Pulmonary artery endothelial cell (primary cell): ENCODE results near the gene SORBS1. TPM values are rescaled to one million over a fixed set of nuclear protein-coding genes. Genes with fewer than 3 reads are reported as not detected.
A peak's percentile ranks its signal among the peaks of the same experiment; 100 is the strongest.

Source experiments
- DNase-seq: peaks from one replicate; pipeline ENCODE4 v3.0.0-alpha.2; 2011; ENCODE audit warnings: low read depth, low spot score
- total RNA-seq: library from RNA; depleted of rRNA; stranded (reverse); fragments of >200 nt; gene quantifications from 2 replicates; pipeline ENCODE4 v1.2.3, GENCODE V29; 2014

The SORBS1 gene
- total RNA-seq, 1 donor from 2014 or later, result 0.26 TPM

DNA sequence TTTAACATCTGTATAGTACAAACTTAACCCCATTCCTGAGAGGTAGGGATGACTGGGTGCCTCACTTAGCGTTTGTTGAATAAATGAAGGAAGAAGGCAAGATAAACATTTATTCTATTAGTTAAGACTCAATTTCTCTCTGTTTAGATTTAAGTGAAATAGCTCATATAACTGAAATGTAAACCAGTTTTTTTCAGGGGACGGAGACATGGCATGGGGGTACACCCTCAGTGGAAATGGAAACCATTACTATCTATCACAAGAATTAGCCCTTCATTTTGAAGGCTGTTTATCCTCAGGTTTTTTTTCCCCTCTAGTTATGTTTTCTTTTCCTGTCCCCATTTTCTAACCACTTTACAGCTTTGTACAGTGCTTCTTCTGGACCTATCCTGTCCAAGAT lies 234.8 kb downstream of the SORBS1 start:
- no peak for DNase-seq

GRCh38 chr10:95325863-95326262 lies 235.3 kb downstream of the SORBS1 start:
- DNase-seq, result no peak

DNA sequence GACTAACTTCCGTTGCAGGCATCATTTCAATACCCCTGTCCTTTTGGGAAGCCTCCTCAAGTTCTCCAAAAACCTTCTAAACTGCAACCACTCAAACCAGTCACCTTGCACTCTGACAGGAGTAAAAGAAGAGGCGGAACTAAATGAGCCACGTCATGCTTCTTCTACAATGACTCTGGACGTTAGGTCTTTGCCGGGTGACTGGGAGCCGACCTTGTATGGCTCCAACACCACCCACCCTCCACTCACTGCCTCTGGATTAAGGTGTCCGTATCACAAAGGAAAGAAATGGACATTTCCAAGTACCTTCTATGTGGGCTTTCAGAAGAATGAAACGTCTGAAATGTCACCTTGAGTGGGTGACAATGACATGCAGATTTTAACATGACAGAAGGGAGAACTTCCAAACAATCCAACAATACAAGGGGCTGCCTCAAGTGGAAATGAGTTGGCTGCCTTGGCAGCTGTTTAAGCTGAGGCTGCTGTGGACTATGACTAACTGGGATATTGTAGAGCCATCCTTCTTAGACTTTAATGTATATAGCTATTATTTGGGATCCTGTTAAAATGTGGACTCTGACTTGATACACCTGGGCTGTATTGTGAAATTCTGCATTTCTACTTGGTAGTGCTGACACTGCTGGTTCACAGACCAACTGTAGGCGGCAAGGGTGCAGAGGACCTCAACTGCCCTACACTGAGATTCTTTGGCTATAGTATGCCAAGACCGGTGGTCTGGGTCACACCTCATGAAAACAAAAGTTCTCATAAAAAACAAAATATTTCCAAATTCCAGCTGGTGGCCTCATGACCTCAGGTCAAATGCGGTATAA lies 236.5 kb downstream of the SORBS1 start:
- DNase-seq, result no peak

GRCh38 chr10:95321554-95322301 lies 239.4 kb downstream of the SORBS1 start:
- no peak for DNase-seq

GRCh38 chr10:95319239-95319638 lies 241.9 kb downstream of the SORBS1 start:
- DNase-seq, result no peak

DNA sequence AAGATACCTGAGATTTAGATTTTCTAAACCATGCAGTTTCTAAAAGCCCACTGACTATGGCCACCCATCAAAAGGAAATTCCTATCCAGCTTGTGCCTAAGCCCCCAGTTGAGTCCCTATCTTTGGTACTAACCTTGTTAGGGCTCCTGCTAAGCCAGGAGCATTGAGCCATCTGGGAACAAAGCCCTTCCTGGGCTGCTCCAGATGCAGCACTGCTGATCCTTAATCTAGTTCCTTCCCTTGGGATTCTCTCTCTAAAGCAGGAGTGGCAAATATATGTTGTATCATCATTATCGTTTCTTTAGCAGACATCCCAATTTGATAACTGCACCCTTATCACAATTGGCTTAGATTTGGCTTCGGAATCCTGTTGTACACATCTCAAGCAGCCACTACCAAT lies 245.7 kb downstream of the SORBS1 start:
- no peak for DNase-seq

DNA sequence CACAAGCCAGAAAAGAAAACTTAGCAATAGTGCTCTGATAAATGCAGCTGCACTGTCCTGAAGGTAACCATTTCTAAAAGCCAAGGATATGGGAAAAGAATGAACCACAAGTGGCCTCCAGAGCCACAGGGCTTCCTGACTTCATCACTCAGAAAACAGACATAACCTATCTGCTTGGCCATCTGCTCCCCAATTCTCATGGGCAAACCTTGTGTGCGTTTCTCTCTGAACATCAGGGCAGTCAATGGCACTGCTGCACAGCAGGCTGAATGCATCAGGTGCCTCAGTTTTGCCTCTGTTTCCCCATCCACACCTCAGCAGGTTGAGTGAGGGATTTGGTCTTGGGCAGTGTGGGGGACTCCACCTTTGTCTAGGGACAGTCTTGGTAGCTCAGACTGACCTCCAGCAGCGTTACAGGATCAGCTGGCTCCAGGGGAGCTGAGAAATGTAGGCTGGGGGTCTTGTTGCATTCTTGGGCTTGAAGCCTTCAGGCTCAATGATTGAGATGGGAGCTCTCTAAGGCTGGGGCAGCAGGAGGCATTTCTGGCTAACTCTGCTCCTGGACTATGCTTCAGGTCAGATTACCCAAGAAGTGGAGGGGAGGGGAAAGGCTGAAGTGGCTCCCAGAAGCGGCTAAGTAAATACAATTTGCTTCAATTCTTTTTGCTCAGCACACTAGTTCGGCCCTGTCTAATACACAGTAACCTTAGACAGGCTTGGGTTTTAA lies 246.8 kb downstream of the SORBS1 start:
- no peak for DNase-seq

DNA sequence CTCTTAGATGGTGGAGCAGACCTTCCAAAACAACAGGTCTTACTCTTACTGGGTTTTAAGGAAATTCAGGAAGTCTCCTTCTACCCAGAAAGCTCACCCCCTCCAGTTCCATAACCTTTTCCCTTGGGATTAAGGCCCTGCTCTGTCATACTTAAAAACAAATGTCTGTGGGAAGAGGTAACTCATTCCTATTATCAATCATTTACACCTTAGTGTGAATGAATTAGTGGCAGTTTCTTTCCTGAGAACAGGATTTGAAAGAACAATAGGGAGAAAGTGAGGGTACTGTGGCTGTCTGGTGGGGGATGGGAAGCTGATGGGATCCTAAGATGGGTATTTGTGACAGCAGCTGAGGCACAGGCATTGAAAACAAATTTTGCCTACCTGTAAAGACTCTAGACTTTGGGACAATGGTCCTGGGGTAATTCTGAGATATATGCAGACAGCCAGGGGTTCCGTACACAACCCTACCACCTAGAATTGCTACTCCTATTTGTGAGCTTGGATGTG lies 248.1 kb downstream of the SORBS1 start:
- DNase-seq, result no peak

- no peak for DNase-seq
Observed at GRCh38 chr10:95312257-95312656, 248.9 kb downstream of the SORBS1 start.

GRCh38 chr10:95309958-95310357 lies 251.2 kb downstream of the SORBS1 start:
- DNase-seq, result no peak

GRCh38 chr10:95308389-95309302 lies 252.5 kb downstream of the SORBS1 start:
- DNase-seq, result peak; percentile 67

DNA sequence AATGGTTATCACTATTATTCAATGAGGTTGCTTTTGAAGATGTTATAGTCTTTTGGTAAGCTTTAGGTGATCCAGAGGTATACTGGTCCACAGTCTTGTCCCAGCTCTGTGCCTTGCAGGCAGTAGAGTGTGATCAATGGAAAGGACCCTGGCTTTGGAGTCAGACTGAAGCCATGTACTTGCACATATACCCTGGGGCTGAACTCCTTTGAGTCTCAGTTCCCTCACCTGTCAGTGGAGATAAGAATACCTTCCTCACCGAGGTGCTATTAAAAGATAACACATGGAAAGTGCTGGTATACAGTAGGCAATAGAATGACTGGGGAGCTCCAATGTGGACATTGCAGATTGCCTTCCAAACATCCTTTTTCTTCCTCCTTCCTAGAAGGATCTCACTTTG lies 254.3 kb downstream of the SORBS1 start:
- DNase-seq, result no peak

GRCh38 chr10:95306318-95306650 lies 254.9 kb downstream of the SORBS1 start:
- DNase-seq, result no peak

GRCh38 chr10:95305606-95306317 lies 255.4 kb downstream of the SORBS1 start:
- DNase-seq, result no peak

DNA sequence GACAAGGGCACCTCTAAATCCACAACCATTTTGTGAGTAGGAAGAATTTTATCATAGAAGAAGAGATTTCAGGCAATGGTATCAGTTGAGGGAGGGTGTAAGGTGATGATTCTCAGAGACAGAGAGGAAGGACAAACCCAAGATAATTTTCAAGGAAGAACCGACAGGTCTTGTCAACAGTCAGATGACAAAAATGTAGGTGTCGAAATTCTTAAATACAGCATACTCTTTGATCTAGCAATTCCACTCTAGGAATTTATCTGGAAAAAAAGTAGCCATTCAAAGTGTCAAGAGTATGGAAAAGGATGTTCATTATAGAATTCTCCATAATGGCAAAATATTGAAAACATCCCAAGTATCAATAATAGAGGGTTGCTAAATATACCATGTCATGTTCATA lies 256.2 kb downstream of the SORBS1 start:
- DNase-seq, result no peak

DNA sequence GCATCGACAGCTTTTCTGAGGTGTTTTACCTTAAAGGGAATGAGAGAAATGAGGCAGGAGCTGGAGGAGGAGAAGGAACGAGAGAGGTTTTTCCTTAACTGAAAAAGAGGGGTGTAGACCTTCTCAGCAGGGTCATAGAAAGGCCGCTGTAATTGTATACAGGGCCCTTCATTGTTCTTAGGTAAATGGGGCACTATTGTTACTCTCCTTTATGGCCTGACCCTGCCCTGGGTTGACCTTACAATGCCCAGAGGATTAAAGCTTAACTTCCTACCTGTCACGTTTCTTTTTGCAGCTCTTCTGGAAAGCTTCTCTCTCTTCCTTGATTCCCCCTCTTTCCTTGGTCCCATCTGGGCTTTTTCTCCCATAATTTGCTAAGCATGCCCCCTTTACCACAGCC lies 256.7 kb downstream of the SORBS1 start:
- DNase-seq, result no peak

- DNase-seq, result no peak
Observed at GRCh38 chr10:95303950-95304349, 257.2 kb downstream of the SORBS1 start.

- no peak for DNase-seq
Observed at GRCh38 chr10:95303535-95303934, 257.6 kb downstream of the SORBS1 start.

GRCh38 chr10:95300022-95300539 lies 261.1 kb downstream of the SORBS1 start:
- no peak for DNase-seq

DNA sequence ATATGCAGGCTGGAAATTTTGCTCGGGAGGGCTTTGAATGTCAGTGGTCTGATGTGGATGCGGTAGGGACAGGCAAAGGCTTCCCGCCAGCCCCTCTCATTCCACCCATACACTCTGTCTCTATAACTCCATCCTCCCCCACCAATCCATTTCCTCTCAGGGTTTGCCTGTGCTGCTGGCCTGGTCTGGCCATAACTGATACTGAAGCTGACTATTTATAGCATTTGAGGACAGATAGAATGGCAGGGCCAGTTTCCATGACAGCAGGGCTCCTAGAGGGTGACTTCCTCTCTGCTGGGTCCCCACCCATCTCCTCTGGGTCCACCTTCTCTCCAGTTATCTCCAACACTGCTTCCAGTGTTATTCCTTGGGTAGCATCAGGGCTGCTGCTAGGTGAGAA lies 263.8 kb downstream of the SORBS1 start:
- no peak for DNase-seq
